H9 (cell line): ENCODE results near the gene PTGER2. TPM values are rescaled to one million over a fixed set of nuclear protein-coding genes. Genes with fewer than 3 reads are reported as not detected.

Experiments
- DNase-seq: peaks from one replicate; pipeline ENCODE4 v3.0.0-alpha.2; 2017
- H2AFZ ChIP-seq: one replicate; pipeline ENCODE4 v1.6.1; 2013; ENCODE audit warnings: mild to moderate bottlenecking, low read length, control low read depth, moderate library complexity
- H2AK5ac ChIP-seq: 2 replicates; pipeline ENCODE4 v1.6.1; 2013; ENCODE audit warnings: low read length, control low read depth, mixed read lengths; ENCODE audit not compliant: insufficient read length
- H2BK120ac ChIP-seq: one replicate; pipeline ENCODE4 v1.6.1; 2013; ENCODE audit warnings: low read depth, mild to moderate bottlenecking, low read length, control low read depth, inconsistent platforms; ENCODE audit not compliant: poor library complexity, severe bottlenecking
- H2BK12ac ChIP-seq: 2 replicates; pipeline ENCODE4 v1.6.1; 2013; ENCODE audit warnings: low read length, control low read depth, mixed read lengths, low read depth; ENCODE audit not compliant: insufficient read length
- H2BK15ac ChIP-seq: 2 replicates; pipeline ENCODE4 v1.6.1; 2013; ENCODE audit warnings: low read depth, low read length, control low read depth
- H2BK20ac ChIP-seq: one replicate; pipeline ENCODE4 v1.6.1; 2013; ENCODE audit warnings: low read depth, mild to moderate bottlenecking, low read length, control low read depth, inconsistent platforms; ENCODE audit not compliant: poor library complexity, severe bottlenecking
- H2BK5ac ChIP-seq: 2 replicates; pipeline ENCODE4 v1.6.1; 2013; ENCODE audit warnings: low read length, control low read depth, mixed read lengths; ENCODE audit not compliant: insufficient read length
- H3K14ac ChIP-seq: 2 replicates; pipeline ENCODE4 v1.6.1; 2013; ENCODE audit warnings: low read length, control low read depth; ENCODE audit not compliant: insufficient read depth
- H3K18ac ChIP-seq: 2 replicates; pipeline ENCODE4 v1.6.1; 2013; ENCODE audit warnings: low read depth, mild to moderate bottlenecking, mixed read lengths, low read length, control low read depth; ENCODE audit not compliant: insufficient read length
- H3K23ac ChIP-seq: 2 replicates; pipeline ENCODE4 v1.6.1; 2013; ENCODE audit warnings: low read length, control low read depth, mixed read lengths, low read depth; ENCODE audit not compliant: insufficient read length
- H3K23me2 ChIP-seq: 2 replicates; pipeline ENCODE4 v1.6.1; 2013; ENCODE audit warnings: low read depth, mild to moderate bottlenecking, mixed read lengths, low read length, control low read depth; ENCODE audit not compliant: insufficient read length, poor library complexity, severe bottlenecking
- H3K27ac ChIP-seq: 2 replicates; pipeline ENCODE4 v1.5.1; 2013; ENCODE audit warnings: low read length, control low read depth, mixed read lengths, low read depth; ENCODE audit not compliant: insufficient read length
- H3K27me3 ChIP-seq: 2 replicates; pipeline ENCODE4 v1.6.1; 2013; ENCODE audit warnings: low read length, control low read depth, inconsistent platforms; ENCODE audit not compliant: insufficient read depth
- H3K4ac ChIP-seq: 2 replicates; pipeline ENCODE4 v1.6.1; 2013; ENCODE audit warnings: low read depth, mild to moderate bottlenecking, control low read depth, inconsistent platforms, low read length, moderate library complexity
- H3K4me1 ChIP-seq: 2 replicates; pipeline ENCODE4 v1.6.1; 2013; ENCODE audit warnings: low read length, control low read depth, inconsistent platforms; ENCODE audit not compliant: insufficient read depth
- H3K4me2 ChIP-seq: 2 replicates; pipeline ENCODE4 v1.6.1; 2013; ENCODE audit warnings: low read length, control low read depth, mixed read lengths; ENCODE audit not compliant: insufficient read length, insufficient read depth
- H3K56ac ChIP-seq: 2 replicates; pipeline ENCODE4 v1.6.1; 2013; ENCODE audit warnings: low read depth, mild to moderate bottlenecking, mixed read lengths, low read length, control low read depth; ENCODE audit not compliant: insufficient read length
- H3K79me1 ChIP-seq: 2 replicates; pipeline ENCODE4 v1.6.1; 2013; ENCODE audit warnings: low read depth, mild to moderate bottlenecking, moderate library complexity, low read length, control low read depth, inconsistent platforms; ENCODE audit not compliant: insufficient read depth, poor library complexity, severe bottlenecking
- H3K79me2 ChIP-seq: 2 replicates; pipeline ENCODE4 v1.6.1; 2013; ENCODE audit warnings: low read length, control low read depth, inconsistent platforms; ENCODE audit not compliant: insufficient read depth
- H3K9ac ChIP-seq: 2 replicates; pipeline ENCODE4 v1.6.1; 2013; ENCODE audit warnings: low read length, control low read depth, mixed read lengths; ENCODE audit not compliant: insufficient read length; ENCODE audit errors: extremely low read depth
- H3K9me3 ChIP-seq: one replicate; pipeline ENCODE4 v1.6.1; 2013; ENCODE audit warnings: low read depth, low read length, inconsistent platforms; ENCODE audit not compliant: control insufficient read depth
- H3T11ph ChIP-seq: one replicate; pipeline ENCODE4 v1.6.1; 2013; ENCODE audit warnings: mild to moderate bottlenecking, low read length, control low read depth, inconsistent platforms
- H4K20me1 ChIP-seq: one replicate; pipeline ENCODE4 v1.6.1; 2013; ENCODE audit not compliant: control insufficient read depth, insufficient read length, insufficient read depth
- H4K5ac ChIP-seq: 2 replicates; pipeline ENCODE4 v1.6.1; 2013; ENCODE audit warnings: low read depth, mild to moderate bottlenecking, mixed read lengths, low read length, control low read depth; ENCODE audit not compliant: insufficient read length
- H4K8ac ChIP-seq: replicated peaks from 2 replicates; pipeline ENCODE4 v1.6.1; 2013; ENCODE audit warnings: low read length, control low read depth, mixed read lengths, low read depth; ENCODE audit not compliant: insufficient read length
- H4K91ac ChIP-seq: 2 replicates; pipeline ENCODE4 v1.6.1; 2013; ENCODE audit warnings: low read depth, mild to moderate bottlenecking, moderate library complexity, mixed read lengths, low read length, control low read depth; ENCODE audit not compliant: insufficient read length
- H3K27ac Mint-ChIP-seq, 3 experiments: 2 replicates in 2 of 3; 3 replicates in 1 of 3; pipeline ENCODE4 v1.8.0; 2020 to 2021; ENCODE audit warnings: mixed read lengths in 3 of 3, mild to moderate bottlenecking in 1 of 3, moderate library complexity in 1 of 3
- H3K27me3 Mint-ChIP-seq: 2 replicates; pipeline ENCODE4 v1.8.0; 2021; ENCODE audit warnings: low read depth, mild to moderate bottlenecking, moderate library complexity, mixed read lengths
- H3K36me3 Mint-ChIP-seq, 3 experiments: 2 replicates in 2 of 3; 3 replicates in 1 of 3; pipeline ENCODE4 v1.8.0; 2020 to 2021; ENCODE audit warnings: low read depth in 3 of 3, mixed read lengths in 3 of 3; ENCODE audit not compliant: insufficient read depth in 1 of 3
- H3K4me1 Mint-ChIP-seq, 2 experiments: 2 replicates each; pipeline ENCODE4 v1.8.0; 2020; ENCODE audit warnings: mixed read lengths in 2 of 2
- H3K4me3 Mint-ChIP-seq, 2 experiments: 2 replicates in 1 of 2; 3 replicates in 1 of 2; pipeline ENCODE4 v1.8.0; 2020 to 2021; ENCODE audit warnings: mild to moderate bottlenecking in 2 of 2, mixed read lengths in 2 of 2, moderate library complexity in 1 of 2
- H3K9me3 Mint-ChIP-seq, 2 experiments: 2 replicates in 1 of 2; 3 replicates in 1 of 2; pipeline ENCODE4 v1.8.0; 2020; ENCODE audit warnings: mild to moderate bottlenecking in 2 of 2, mixed read lengths in 2 of 2, moderate library complexity in 1 of 2
- WGBS: extraction: QIAGEN DNeasy Blood & Tissue Kit; methylation state at CpG from one replicate; pipeline ENCODE4 v1.1.7; 2013; ENCODE audit warnings: missing lambda C conversion rate, low lambda C conversion rate, mixed read lengths; ENCODE audit not compliant: insufficient read length; ENCODE audit errors: extremely low coverage; 5-methylcytosine and 5-hydroxymethylcytosine counted together
- total RNA-seq: library from RNA; stranded (reverse); gene quantifications from 2 replicates; pipeline ENCODE4 v1.2.1, GENCODE V29; 2021
- TF ChIP-seq, protein P1 (sequence below): fragments of 200-600 bp; sonication (generic); conservative IDR thresholded peaks from 3 replicates; pipeline ENCODE4 v1.8.0; 2021; ENCODE audit warnings: antibody characterized with exemption, mild to moderate bottlenecking

The PTGER2 gene
- total RNA-seq, 1 experiment from 2014 or later: 1.0 TPM

DNA sequence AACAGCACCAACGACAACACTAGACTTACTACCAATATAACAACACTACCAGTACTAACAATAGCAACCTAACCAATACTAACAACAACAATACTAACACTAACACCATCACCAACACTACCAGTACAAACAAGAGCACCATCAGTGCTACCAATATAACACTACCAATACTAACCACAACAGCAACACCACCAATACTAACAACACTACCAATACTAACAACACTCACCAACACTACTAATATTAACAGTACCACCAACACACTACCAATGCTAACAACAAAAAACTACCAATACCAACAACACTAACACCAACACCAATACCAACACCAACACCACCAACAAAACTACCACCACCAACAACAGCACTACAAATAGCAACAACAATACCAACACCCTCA, 25.1 kb downstream of the PTGER2 start:
- Histone ChIP-seq H3K27ac (no peak overlapping the region), H4K5ac (no peak overlapping the region), H2BK15ac (no peak overlapping the region), H3K23ac (no peak overlapping the region), H3K79me2 (no peaks in the 10 kb centered on the region), H2BK12ac (no peak overlapping the region), H3K9ac (no peak overlapping the region), H3K14ac (no peak overlapping the region), H3K4ac (no peak overlapping the region), H3K4me1 (no peaks in the 10 kb centered on the region), H2BK20ac (no peak overlapping the region), H4K20me1 (no peaks in the 10 kb centered on the region), H3K23me2 (no peaks in the 10 kb centered on the region), H3K56ac (no peak overlapping the region), H3K79me1 (no peaks in the 10 kb centered on the region), H3T11ph (no peak overlapping the region), H4K91ac (no peak overlapping the region), H4K8ac (no peak overlapping the region), H2AFZ (no peak overlapping the region), H3K4me2 (no peak overlapping the region), H3K9me3 (no peaks in the 10 kb centered on the region), H2BK5ac (no peak overlapping the region), H3K27me3 (no peaks in the 10 kb centered on the region), H3K18ac (no peak overlapping the region), H2AK5ac (no peak overlapping the region), H2BK120ac (no peak overlapping the region)
- H3K36me3 Mint-ChIP-seq: no peaks in the 10 kb centered on the region
- H3K4me1 Mint-ChIP-seq: peaks cover 2% of the 10 kb centered on the region in 2 experiments; a peak in 3 of 4 replicates
- no peak overlapping the region for H3K4me3 Mint-ChIP-seq
- H3K27me3 Mint-ChIP-seq: no peaks in the 10 kb centered on the region
- TF ChIP-seq, protein P1, sequence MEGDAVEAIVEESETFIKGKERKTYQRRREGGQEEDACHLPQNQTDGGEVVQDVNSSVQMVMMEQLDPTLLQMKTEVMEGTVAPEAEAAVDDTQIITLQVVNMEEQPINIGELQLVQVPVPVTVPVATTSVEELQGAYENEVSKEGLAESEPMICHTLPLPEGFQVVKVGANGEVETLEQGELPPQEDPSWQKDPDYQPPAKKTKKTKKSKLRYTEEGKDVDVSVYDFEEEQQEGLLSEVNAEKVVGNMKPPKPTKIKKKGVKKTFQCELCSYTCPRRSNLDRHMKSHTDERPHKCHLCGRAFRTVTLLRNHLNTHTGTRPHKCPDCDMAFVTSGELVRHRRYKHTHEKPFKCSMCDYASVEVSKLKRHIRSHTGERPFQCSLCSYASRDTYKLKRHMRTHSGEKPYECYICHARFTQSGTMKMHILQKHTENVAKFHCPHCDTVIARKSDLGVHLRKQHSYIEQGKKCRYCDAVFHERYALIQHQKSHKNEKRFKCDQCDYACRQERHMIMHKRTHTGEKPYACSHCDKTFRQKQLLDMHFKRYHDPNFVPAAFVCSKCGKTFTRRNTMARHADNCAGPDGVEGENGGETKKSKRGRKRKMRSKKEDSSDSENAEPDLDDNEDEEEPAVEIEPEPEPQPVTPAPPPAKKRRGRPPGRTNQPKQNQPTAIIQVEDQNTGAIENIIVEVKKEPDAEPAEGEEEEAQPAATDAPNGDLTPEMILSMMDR: no peak
- no peak for DNase-seq
- no peaks in the 10 kb centered on the region for H3K9me3 Mint-ChIP-seq
- WGBS: no CpG with 5 or more reads among the region's 1 CpG
- no peak overlapping the region for H3K27ac Mint-ChIP-seq
